Loucy (cell line): ENCODE results near the gene CFAP52.

ENCODE experiments used
- EZH2phosphoT487 ChIP-seq: fragments of 200-600 bp; IDR thresholded peaks from 2 replicates; pipeline ENCODE4 v1.6.1; 2018; ENCODE audit warnings: antibody characterized with exemption, mild to moderate bottlenecking, moderate library complexity, borderline replicate concordance
- TF ChIP-seq, protein P1 (sequence below): fragments of 200-600 bp; sonication (generic); conservative IDR thresholded peaks from 2 replicates; pipeline ENCODE4 v1.5.1; 2014; ENCODE audit warnings: mild to moderate bottlenecking, antibody characterized with exemption, low read length

GRCh38 chr17:9553596-9553995 is 22.8 kb upstream of the CFAP52 start:
- TF ChIP-seq, protein P1, sequence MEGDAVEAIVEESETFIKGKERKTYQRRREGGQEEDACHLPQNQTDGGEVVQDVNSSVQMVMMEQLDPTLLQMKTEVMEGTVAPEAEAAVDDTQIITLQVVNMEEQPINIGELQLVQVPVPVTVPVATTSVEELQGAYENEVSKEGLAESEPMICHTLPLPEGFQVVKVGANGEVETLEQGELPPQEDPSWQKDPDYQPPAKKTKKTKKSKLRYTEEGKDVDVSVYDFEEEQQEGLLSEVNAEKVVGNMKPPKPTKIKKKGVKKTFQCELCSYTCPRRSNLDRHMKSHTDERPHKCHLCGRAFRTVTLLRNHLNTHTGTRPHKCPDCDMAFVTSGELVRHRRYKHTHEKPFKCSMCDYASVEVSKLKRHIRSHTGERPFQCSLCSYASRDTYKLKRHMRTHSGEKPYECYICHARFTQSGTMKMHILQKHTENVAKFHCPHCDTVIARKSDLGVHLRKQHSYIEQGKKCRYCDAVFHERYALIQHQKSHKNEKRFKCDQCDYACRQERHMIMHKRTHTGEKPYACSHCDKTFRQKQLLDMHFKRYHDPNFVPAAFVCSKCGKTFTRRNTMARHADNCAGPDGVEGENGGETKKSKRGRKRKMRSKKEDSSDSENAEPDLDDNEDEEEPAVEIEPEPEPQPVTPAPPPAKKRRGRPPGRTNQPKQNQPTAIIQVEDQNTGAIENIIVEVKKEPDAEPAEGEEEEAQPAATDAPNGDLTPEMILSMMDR: no peak
- TF ChIP-seq EZH2phosphoT487: no peak
